Measurements from ENCODE around the gene POGLUT2.

Gene POGLUT2

GRCh38 chr13:102830646-102831045 is 31.9 kb upstream of the POGLUT2 start:
- no peaks in the 10 kb centered on the region for H3K9me3 ChIP-seq (ENCODE audit: control insufficient read depth, low read length)
- H3K27ac ChIP-seq, result no peak overlapping the region
- no peak overlapping the region for H3K4me2 ChIP-seq (ENCODE audit: low read length)
- no peaks in the 10 kb centered on the region for H3K4me1 ChIP-seq
- no peaks in the 10 kb centered on the region for H3K27me3 ChIP-seq (ENCODE audit: control insufficient read depth, insufficient read depth, low read length)
- H3K36me3 ChIP-seq (ENCODE audit: control insufficient read depth, insufficient read depth, low read length), result no peaks in the 10 kb centered on the region
- TF ChIP-seq, protein P1, sequence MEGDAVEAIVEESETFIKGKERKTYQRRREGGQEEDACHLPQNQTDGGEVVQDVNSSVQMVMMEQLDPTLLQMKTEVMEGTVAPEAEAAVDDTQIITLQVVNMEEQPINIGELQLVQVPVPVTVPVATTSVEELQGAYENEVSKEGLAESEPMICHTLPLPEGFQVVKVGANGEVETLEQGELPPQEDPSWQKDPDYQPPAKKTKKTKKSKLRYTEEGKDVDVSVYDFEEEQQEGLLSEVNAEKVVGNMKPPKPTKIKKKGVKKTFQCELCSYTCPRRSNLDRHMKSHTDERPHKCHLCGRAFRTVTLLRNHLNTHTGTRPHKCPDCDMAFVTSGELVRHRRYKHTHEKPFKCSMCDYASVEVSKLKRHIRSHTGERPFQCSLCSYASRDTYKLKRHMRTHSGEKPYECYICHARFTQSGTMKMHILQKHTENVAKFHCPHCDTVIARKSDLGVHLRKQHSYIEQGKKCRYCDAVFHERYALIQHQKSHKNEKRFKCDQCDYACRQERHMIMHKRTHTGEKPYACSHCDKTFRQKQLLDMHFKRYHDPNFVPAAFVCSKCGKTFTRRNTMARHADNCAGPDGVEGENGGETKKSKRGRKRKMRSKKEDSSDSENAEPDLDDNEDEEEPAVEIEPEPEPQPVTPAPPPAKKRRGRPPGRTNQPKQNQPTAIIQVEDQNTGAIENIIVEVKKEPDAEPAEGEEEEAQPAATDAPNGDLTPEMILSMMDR (IDR thresholded peaks at IDR 0.05), result no peak
- H3K79me2 ChIP-seq, result no peaks in the 10 kb centered on the region
- H3K4me3 ChIP-seq (ENCODE audit: low read depth, low read length), result no peak overlapping the region
- no peak overlapping the region for H2AFZ ChIP-seq
- H3K9ac ChIP-seq, result no peak overlapping the region

DNA sequence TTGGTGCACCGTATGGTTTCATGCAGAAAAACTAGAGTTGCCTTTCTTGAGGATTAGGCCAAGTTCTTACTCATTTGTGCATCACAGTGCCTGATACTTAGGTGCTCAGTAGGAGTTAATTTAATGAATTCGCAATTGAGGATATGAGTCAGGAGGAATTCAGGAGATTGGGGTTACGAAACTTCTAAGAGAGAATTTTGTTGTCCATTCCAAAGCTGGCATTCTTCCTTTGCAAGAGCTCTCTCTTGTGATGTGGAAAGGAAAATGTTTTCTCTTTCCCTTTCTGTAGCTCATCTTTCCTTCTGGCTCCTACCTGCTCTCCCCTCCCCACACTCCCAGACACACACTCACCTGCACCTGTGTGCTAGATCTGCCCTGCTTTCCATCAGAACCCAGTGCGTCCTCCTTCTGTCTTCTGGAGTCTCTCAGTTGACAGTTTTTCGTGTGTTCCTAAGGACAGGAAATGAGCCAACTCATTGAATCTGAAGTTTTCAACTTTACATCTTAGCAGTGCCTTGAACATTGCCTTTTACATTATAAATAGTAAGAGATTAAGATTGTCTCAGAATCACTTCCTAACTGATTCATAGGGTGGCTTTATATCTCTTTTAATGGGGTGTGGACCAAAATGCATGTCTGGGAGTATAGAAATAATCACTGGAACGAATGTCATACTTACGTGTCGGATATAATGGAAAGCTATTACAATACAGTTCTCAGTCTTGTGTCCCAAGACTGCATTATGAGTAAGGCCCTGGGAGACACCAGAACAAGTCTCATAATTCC is 27.3 kb upstream of the POGLUT2 start:
- Histone ChIP-seq H3K9me3 (ENCODE audit: control insufficient read depth, low read length) (no peaks in the 10 kb centered on the region), H2AFZ (no peak overlapping the region), H3K4me3 (ENCODE audit: low read depth, low read length) (no peak overlapping the region), H3K9ac (no peak overlapping the region), H3K36me3 (ENCODE audit: control insufficient read depth, insufficient read depth, low read length) (no peaks in the 10 kb centered on the region), H3K79me2 (no peaks in the 10 kb centered on the region), H3K27ac (no peak overlapping the region), H3K27me3 (ENCODE audit: control insufficient read depth, insufficient read depth, low read length) (no peaks in the 10 kb centered on the region), H3K4me1 (no peaks in the 10 kb centered on the region), H3K4me2 (ENCODE audit: low read length) (no peak overlapping the region)
- TF ChIP-seq, protein P1 (IDR thresholded peaks at IDR 0.05), result no peak

DNA sequence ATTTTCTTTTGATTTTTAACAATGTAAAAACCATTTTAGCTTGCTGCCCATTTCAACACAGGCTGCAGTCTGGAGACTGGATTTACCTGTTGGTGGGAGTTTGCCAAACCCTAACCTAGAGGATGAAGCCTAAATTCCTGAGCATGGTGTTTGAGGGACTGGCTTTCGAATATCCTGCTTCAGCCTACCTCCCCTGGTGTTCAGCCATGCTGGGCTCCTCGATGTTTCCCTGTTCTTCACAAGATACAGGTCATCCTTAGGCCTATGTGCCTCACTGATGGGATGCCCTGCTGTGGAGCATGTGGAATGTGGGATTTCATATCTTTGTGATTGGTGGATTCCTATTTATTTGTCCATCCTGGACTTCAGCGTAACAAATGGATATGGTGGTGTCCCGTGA is 26.6 kb upstream of the POGLUT2 start:
- Histone ChIP-seq H3K27ac (no peak overlapping the region), H3K4me2 (ENCODE audit: low read length) (no peak overlapping the region), H3K27me3 (ENCODE audit: control insufficient read depth, insufficient read depth, low read length) (no peaks in the 10 kb centered on the region), H3K9me3 (ENCODE audit: control insufficient read depth, low read length) (no peaks in the 10 kb centered on the region), H3K9ac (no peak overlapping the region), H3K36me3 (ENCODE audit: control insufficient read depth, insufficient read depth, low read length) (no peaks in the 10 kb centered on the region), H2AFZ (no peak overlapping the region), H3K4me3 (ENCODE audit: low read depth, low read length) (no peak overlapping the region), H3K79me2 (no peaks in the 10 kb centered on the region), H3K4me1 (no peaks in the 10 kb centered on the region)
- TF ChIP-seq, protein P1 (IDR thresholded peaks at IDR 0.05), result no peak

DNA sequence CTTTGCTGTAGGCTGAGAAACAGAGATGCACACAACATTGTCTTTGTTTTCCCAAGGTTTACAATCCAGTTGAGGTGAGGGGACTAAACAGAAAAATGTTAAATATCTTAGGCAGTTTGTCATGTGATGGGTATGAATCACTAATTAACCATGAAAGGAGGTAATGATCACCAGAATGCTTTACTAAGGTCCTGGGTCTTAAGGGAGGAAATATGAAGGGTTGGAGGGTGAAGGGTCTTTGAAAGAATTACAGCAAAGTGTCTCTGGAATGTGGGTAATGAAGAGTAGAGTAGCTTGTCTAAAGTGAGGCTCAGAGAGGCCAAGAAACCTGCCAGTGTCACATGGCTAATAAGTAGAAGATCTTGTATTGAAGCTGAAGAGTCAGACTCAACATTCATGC is 19.1 kb upstream of the POGLUT2 start:
- Histone ChIP-seq H3K9ac (no peak overlapping the region), H3K27ac (no peak overlapping the region), H3K27me3 (ENCODE audit: control insufficient read depth, insufficient read depth, low read length) (no peaks in the 10 kb centered on the region), H2AFZ (no peak overlapping the region), H3K36me3 (ENCODE audit: control insufficient read depth, insufficient read depth, low read length) (no peaks in the 10 kb centered on the region), H3K4me1 (no peaks in the 10 kb centered on the region), H3K4me2 (ENCODE audit: low read length) (no peak overlapping the region), H3K9me3 (ENCODE audit: control insufficient read depth, low read length) (no peaks in the 10 kb centered on the region), H3K4me3 (ENCODE audit: low read depth, low read length) (no peak overlapping the region), H3K79me2 (peaks cover 5% of the 10 kb centered on the region)
- TF ChIP-seq, protein P1 (IDR thresholded peaks at IDR 0.05), result no peak

DNA sequence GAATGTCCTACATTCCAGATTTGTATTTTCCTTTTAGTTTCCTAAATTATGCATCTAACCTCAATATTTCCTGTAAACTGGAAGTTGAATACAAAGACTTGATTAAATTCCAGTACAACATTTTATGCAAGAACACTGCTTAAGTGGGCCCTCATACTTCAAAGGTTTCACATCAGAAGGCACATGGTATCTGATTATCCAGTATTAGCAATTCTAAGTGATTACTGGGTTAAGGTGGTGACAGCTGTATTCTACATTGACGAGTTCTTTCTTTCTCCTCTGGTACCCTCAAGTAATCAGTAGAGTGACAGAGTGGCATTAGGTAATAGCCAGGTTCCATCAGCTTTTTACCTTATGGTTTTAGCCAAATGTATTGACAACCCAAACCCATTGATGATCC is 18.5 kb upstream of the POGLUT2 start:
- Histone ChIP-seq H3K27ac (no peak overlapping the region), H3K4me1 (no peaks in the 10 kb centered on the region), H3K9me3 (ENCODE audit: control insufficient read depth, low read length) (no peaks in the 10 kb centered on the region), H3K27me3 (ENCODE audit: control insufficient read depth, insufficient read depth, low read length) (no peaks in the 10 kb centered on the region), H3K9ac (no peak overlapping the region), H3K36me3 (ENCODE audit: control insufficient read depth, insufficient read depth, low read length) (no peaks in the 10 kb centered on the region), H3K79me2 (peaks cover 5% of the 10 kb centered on the region), H3K4me2 (ENCODE audit: low read length) (no peak overlapping the region), H3K4me3 (ENCODE audit: low read depth, low read length) (no peak overlapping the region), H2AFZ (no peak overlapping the region)
- TF ChIP-seq, protein P1 (IDR thresholded peaks at IDR 0.05), result no peak

All from parathyroid adenoma (tissue), 2 donors.